Naive B cell (primary cell): Measurements from ENCODE around the gene ZNF496. TPM values are rescaled to one million over a fixed set of nuclear protein-coding genes. Genes with fewer than 3 reads are reported as not detected.
"Not testable (repeated sequence)": the region's sequence is repeated elsewhere in the genome, so short reads cannot be mapped to it uniquely, and the experiment has no call there.

Experiments used
- ATAC-seq, 2 donors: fragments of 150-1000 bp; cut with Tn5 transposase; 2 replicates each; pipeline ENCODE4 v1.10.0; 2021; ENCODE audit warnings: low read depth in 2 of 2, mild to moderate bottlenecking in 2 of 2, moderate library complexity in 2 of 2
- DNase-seq: peaks from one replicate; pipeline ENCODE4 v3.0.0; 2022
- H3K27ac Mint-ChIP-seq, 6 donors: one replicate each; pipeline ENCODE4 v1.8.0; 2020 to 2022; ENCODE audit warnings: mild to moderate bottlenecking in 6 of 6, mixed read lengths in 6 of 6, moderate library complexity in 5 of 6, inconsistent platforms in 2 of 6
- H3K27me3 Mint-ChIP-seq, 3 donors: one replicate each; pipeline ENCODE4 v1.8.0; 2021 to 2022; ENCODE audit warnings: mixed read lengths in 3 of 3, mild to moderate bottlenecking in 1 of 3
- H3K36me3 Mint-ChIP-seq, 2 donors: one replicate each; pipeline ENCODE4 v1.8.0; 2020 to 2022; ENCODE audit warnings: mixed read lengths in 2 of 2, inconsistent platforms in 1 of 2, mild to moderate bottlenecking in 1 of 2
- H3K4me1 Mint-ChIP-seq, 3 donors: one replicate each; pipeline ENCODE4 v1.8.0; 2020 to 2022; ENCODE audit warnings: mixed read lengths in 3 of 3, inconsistent platforms in 1 of 3, mild to moderate bottlenecking in 1 of 3, moderate library complexity in 1 of 3
- H3K4me3 Mint-ChIP-seq, 8 donors: one replicate each; pipeline ENCODE4 v1.8.0; 2020 to 2022; ENCODE audit warnings: mild to moderate bottlenecking in 8 of 8, mixed read lengths in 8 of 8, moderate library complexity in 8 of 8, inconsistent platforms in 2 of 8
- H3K9me3 Mint-ChIP-seq, 7 donors: one replicate each; pipeline ENCODE4 v1.8.0; 2020 to 2022; ENCODE audit warnings: mixed read lengths in 7 of 7, mild to moderate bottlenecking in 5 of 7, inconsistent platforms in 2 of 7, moderate library complexity in 1 of 7
- polyA plus RNA-seq, 6 donors: library from polyadenylated mRNA; unstranded; fragments of 300-500 nt; fragmentation: Illumina TruSeq; gene quantifications; one replicate each; pipeline ENCODE4 v1.2.3, GENCODE V29; 2021; ENCODE audit warnings: low read depth in 6 of 6

ZNF496 gene
- polyA plus RNA-seq, 6 donors from 2014 or later, result 2.8 to 6.6 (median 4.6) TPM

GRCh38 chr1:247291833-247292561 is 39.7 kb downstream of the ZNF496 start:
- no peaks in the 10 kb centered on the region for H3K4me1 Mint-ChIP-seq
- H3K9me3 Mint-ChIP-seq, result peaks cover 0 to 17% (median 4%) of the 10 kb centered on the region in 7 donors
- peaks cover 0 to 6% of the 10 kb centered on the region in 2 donors for H3K36me3 Mint-ChIP-seq
- no peaks in the 10 kb centered on the region for H3K27me3 Mint-ChIP-seq
- H3K27ac Mint-ChIP-seq, result peak overlapping the region in 1 of 6 donors; percentile 83
- ATAC-seq (no peak), DNase-seq (no peak)
- H3K4me3 Mint-ChIP-seq, result no peak overlapping the region

- no peak for DNase-seq
- Mint-ChIP-seq H3K4me1 (no peaks in the 10 kb centered on the region), H3K36me3 (peaks cover 0 to 7% of the 10 kb centered on the region in 2 donors), H3K4me3 (no peak overlapping the region), H3K27me3 (no peaks in the 10 kb centered on the region), H3K9me3 (peaks cover 0 to 21% (median 4%) of the 10 kb centered on the region in 7 donors), H3K27ac (peak overlapping the region in 1 of 6 donors; percentile 47)
- no peak for ATAC-seq
Measured at GRCh38 chr1:247291161-247291560, 40.5 kb downstream of the ZNF496 start.

GRCh38 chr1:247290576-247290975 is 41.1 kb downstream of the ZNF496 start:
- peaks cover 0 to 12% of the 10 kb centered on the region in 2 donors for H3K36me3 Mint-ChIP-seq
- H3K27me3 Mint-ChIP-seq, result no peaks in the 10 kb centered on the region
- H3K4me3 Mint-ChIP-seq, result no peak overlapping the region
- H3K9me3 Mint-ChIP-seq, result peaks cover 2 to 26% (median 9%) of the 10 kb centered on the region in 7 donors
- ATAC-seq (no peak), DNase-seq (no peak)
- H3K4me1 Mint-ChIP-seq, result no peaks in the 10 kb centered on the region
- peak overlapping the region in 1 of 6 donors; percentile 47 for H3K27ac Mint-ChIP-seq

GRCh38 chr1:247289274-247289892 is 42.3 kb downstream of the ZNF496 start:
- peaks cover 2 to 26% (median 9%) of the 10 kb centered on the region in 7 donors for H3K9me3 Mint-ChIP-seq
- DNase-seq, ATAC-seq, H3K4me3 Mint-ChIP-seq, H3K4me1 Mint-ChIP-seq, H3K27me3 Mint-ChIP-seq: not testable (repeated sequence)
- H3K36me3 Mint-ChIP-seq, result peaks cover 0 to 12% of the 10 kb centered on the region in 2 donors
- peak overlapping the region in 1 of 6 donors; percentile 12 for H3K27ac Mint-ChIP-seq

GRCh38 chr1:247288341-247288740 is 43.3 kb downstream of the ZNF496 start:
- no peak overlapping the region for H3K27ac Mint-ChIP-seq
- ATAC-seq, result no peak
- no peak overlapping the region for H3K4me3 Mint-ChIP-seq
- H3K36me3 Mint-ChIP-seq, result peaks cover 0 to 12% of the 10 kb centered on the region in 2 donors
- no peaks in the 10 kb centered on the region for H3K27me3 Mint-ChIP-seq
- H3K4me1 Mint-ChIP-seq, result no peaks in the 10 kb centered on the region
- peaks cover 2 to 26% (median 9%) of the 10 kb centered on the region in 7 donors for H3K9me3 Mint-ChIP-seq
- no peak for DNase-seq

- Mint-ChIP-seq H3K27ac (no peak overlapping the region), H3K27me3 (no peaks in the 10 kb centered on the region), H3K36me3 (peaks cover 0 to 12% of the 10 kb centered on the region in 2 donors), H3K4me3 (no peak overlapping the region), H3K9me3 (peaks cover 2 to 26% (median 9%) of the 10 kb centered on the region in 7 donors), H3K4me1 (no peaks in the 10 kb centered on the region)
- ATAC-seq, result no peak
- no peak for DNase-seq
Measured at GRCh38 chr1:247287460-247287859, 44.2 kb downstream of the ZNF496 start.

GRCh38 chr1:247286134-247286670 is 45.5 kb downstream of the ZNF496 start:
- peak overlapping the region in 1 of 6 donors; percentile 62 for H3K27ac Mint-ChIP-seq
- H3K4me1 Mint-ChIP-seq, result no peaks in the 10 kb centered on the region
- H3K9me3 Mint-ChIP-seq, result peaks cover 2 to 26% (median 9%) of the 10 kb centered on the region in 7 donors
- H3K27me3 Mint-ChIP-seq, result no peaks in the 10 kb centered on the region
- no peak for ATAC-seq
- DNase-seq, result no peak
- peaks cover 0 to 12% of the 10 kb centered on the region in 2 donors for H3K36me3 Mint-ChIP-seq
- H3K4me3 Mint-ChIP-seq, result no peak overlapping the region

- Mint-ChIP-seq H3K4me3 (no peak overlapping the region), H3K4me1 (no peaks in the 10 kb centered on the region), H3K9me3 (peaks cover 0 to 10% (median 6%) of the 10 kb centered on the region in 7 donors), H3K27me3 (peaks cover 0 to 1% (median 0%) of the 10 kb centered on the region in 3 donors), H3K36me3 (peaks cover 0 to 6% of the 10 kb centered on the region in 2 donors), H3K27ac (peak overlapping the region in 2 of 6 donors; percentile 1 to 33)
- DNase-seq (no peak), ATAC-seq (no peak)
Measured at GRCh38 chr1:247281001-247281574, 50.6 kb downstream of the ZNF496 start.

GRCh38 chr1:247277191-247277590 is 54.5 kb downstream of the ZNF496 start:
- Mint-ChIP-seq H3K36me3 (peaks cover under 1 to 10% of the 10 kb centered on the region in 2 donors), H3K27ac (peak overlapping the region in 2 of 6 donors; percentile 21 to 65), H3K4me1 (no peaks in the 10 kb centered on the region), H3K27me3 (peaks cover 0 to 7% (median 0%) of the 10 kb centered on the region in 3 donors), H3K4me3 (no peak overlapping the region), H3K9me3 (peaks cover 1 to 14% (median 5%) of the 10 kb centered on the region in 7 donors)
- no peak for ATAC-seq
- DNase-seq, result no peak

GRCh38 chr1:247274605-247275256 is 56.9 kb downstream of the ZNF496 start:
- no peak for DNase-seq
- Mint-ChIP-seq H3K4me1 (no peaks in the 10 kb centered on the region), H3K36me3 (peaks cover 10 to 18% of the 10 kb centered on the region in 2 donors), H3K9me3 (peaks cover 9 to 25% (median 22%) of the 10 kb centered on the region in 7 donors), H3K27me3 (peaks cover 0 to 7% (median 0%) of the 10 kb centered on the region in 3 donors), H3K27ac (no peak overlapping the region), H3K4me3 (no peak overlapping the region)
- no peak for ATAC-seq

- peaks cover 0 to 7% (median 0%) of the 10 kb centered on the region in 3 donors for H3K27me3 Mint-ChIP-seq
- peaks cover 10 to 18% of the 10 kb centered on the region in 2 donors for H3K36me3 Mint-ChIP-seq
- no peak overlapping the region for H3K4me3 Mint-ChIP-seq
- peaks cover 13 to 30% (median 22%) of the 10 kb centered on the region in 7 donors for H3K9me3 Mint-ChIP-seq
- no peaks in the 10 kb centered on the region for H3K4me1 Mint-ChIP-seq
- DNase-seq (no peak), ATAC-seq (no peak)
- H3K27ac Mint-ChIP-seq, result no peak overlapping the region
Measured at GRCh38 chr1:247273013-247273412, 58.7 kb downstream of the ZNF496 start.

- Mint-ChIP-seq H3K4me1 (no peaks in the 10 kb centered on the region), H3K4me3 (no peak overlapping the region), H3K27me3 (no peaks in the 10 kb centered on the region), H3K27ac (no peak overlapping the region), H3K36me3 (peaks cover 9 to 10% of the 10 kb centered on the region in 2 donors), H3K9me3 (peaks cover 10 to 30% (median 20%) of the 10 kb centered on the region in 7 donors)
- DNase-seq, result no peak
- no peak for ATAC-seq
Measured at GRCh38 chr1:247270003-247270402, 61.7 kb downstream of the ZNF496 start.

- Mint-ChIP-seq H3K27me3 (no peaks in the 10 kb centered on the region), H3K27ac (no peak overlapping the region), H3K4me3 (peak overlapping the region in 1 of 8 donors; percentile 9), H3K4me1 (no peaks in the 10 kb centered on the region), H3K9me3 (peaks cover 10 to 32% (median 20%) of the 10 kb centered on the region in 7 donors), H3K36me3 (peaks cover 9 to 10% of the 10 kb centered on the region in 2 donors)
- ATAC-seq, result no peak
- no peak for DNase-seq
Measured at GRCh38 chr1:247269133-247269532, 62.5 kb downstream of the ZNF496 start.
